ENCODE measurements around the gene ESRRA.

Gene ESRRA

DNA sequence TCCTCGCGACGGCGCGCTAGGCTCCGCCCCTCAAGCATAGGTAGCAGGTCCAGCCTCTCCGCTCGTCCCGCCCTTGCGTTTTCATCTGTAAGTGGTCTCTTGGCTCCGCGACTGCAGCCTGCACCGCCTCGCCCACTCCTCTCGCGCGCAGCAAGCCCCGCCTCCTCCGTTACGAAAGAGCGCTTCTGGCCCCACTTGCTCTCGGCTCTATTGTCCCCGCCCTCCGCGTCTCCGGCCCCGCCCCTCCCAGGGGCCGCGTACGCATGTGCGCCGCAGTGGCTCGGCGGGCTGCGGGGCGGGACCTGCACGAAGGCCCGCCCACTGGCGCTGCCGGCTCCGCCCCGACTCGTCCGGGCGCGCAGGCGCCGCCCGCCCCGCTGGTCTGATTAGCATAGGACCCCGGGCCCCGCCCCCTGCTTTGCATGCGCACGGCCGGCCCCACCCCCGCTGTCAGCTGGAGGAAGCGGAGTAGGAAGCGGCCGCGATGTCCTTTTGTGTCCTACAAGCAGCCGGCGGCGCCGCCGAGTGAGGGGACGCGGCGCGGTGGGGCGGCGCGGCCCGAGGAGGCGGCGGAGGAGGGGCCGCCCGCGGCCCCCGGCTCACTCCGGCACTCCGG, at the start of gene ESRRA:
Gene ESRRA (plus strand): TSS at position 450 of the 616 bp plus-strand sequence. CDS start 1,656 bp downstream, outside the sequence.
- TF ChIP-seq CTCF (IDR thresholded peaks at IDR 0.05; ENCODE audit: borderline replicate concordance, control extremely low read depth, extremely low read depth, insufficient read depth, missing control alignments): no peak
- in situ Hi-C loops (cut with MboI; ENCODE audit: low sequenced_read_pairs, unreplicated experiment): no loop called here
- peak; percentile 100 for DNase-seq (ENCODE audit: low spot score)

DNA sequence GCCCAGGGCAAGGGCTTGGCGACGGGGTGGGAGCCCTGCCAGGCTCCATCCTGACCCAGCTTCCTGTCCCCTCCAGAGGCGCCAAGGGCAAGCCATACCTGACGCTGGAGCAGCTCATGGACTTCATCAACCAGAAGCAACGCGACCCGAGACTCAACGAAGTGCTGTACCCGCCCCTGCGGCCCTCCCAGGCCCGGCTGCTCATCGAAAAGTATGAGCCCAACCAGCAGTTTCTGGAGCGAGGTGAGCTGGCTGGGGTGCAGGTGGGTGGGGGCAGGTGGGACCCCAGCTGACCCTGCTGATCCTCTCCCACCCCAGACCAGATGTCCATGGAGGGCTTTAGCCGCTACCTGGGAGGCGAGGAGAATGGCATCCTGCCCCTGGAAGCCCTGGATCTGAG, 49.0 kb upstream of the ESRRA start:
- no peak for TF ChIP-seq CTCF (IDR thresholded peaks at IDR 0.05; ENCODE audit: borderline replicate concordance, control extremely low read depth, extremely low read depth, insufficient read depth, missing control alignments)
- in situ Hi-C loops (cut with MboI; ENCODE audit: low sequenced_read_pairs, unreplicated experiment): no loop called here
- DNase-seq (ENCODE audit: low spot score): no peak

DNA sequence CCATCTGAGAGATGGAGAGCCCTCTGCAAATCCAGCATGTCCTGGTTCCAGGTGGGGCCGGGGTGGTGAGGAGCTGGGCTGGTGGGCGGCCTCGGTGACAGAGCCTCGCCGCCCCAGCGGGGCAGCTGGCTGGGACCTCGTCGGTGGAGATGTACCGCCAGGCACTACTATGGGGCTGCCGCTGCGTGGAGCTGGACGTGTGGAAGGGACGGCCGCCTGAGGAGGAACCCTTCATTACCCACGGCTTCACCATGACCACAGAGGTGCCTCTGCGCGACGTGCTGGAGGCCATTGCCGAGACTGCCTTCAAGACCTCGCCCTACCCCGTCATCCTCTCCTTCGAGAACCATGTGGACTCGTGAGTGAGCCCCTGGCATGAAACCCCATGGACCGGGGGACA, 47.0 kb upstream of the ESRRA start:
- no peak for TF ChIP-seq CTCF (IDR thresholded peaks at IDR 0.05; ENCODE audit: borderline replicate concordance, control extremely low read depth, extremely low read depth, insufficient read depth, missing control alignments)
- no peak for DNase-seq (ENCODE audit: low spot score)
- in situ Hi-C loops (cut with MboI; ENCODE audit: low sequenced_read_pairs, unreplicated experiment): no loop called here

GRCh38 chr11:64258946-64259532, 46.3 kb upstream of the ESRRA start:
- in situ Hi-C loops (cut with MboI; ENCODE audit: low sequenced_read_pairs, unreplicated experiment): no loop called here
- no peak for DNase-seq (ENCODE audit: low spot score)

GRCh38 chr11:64259533-64260067, 45.7 kb upstream of the ESRRA start:
- no peak for TF ChIP-seq CTCF (IDR thresholded peaks at IDR 0.05; ENCODE audit: borderline replicate concordance, control extremely low read depth, extremely low read depth, insufficient read depth, missing control alignments)
- peak; percentile 62 for DNase-seq (ENCODE audit: low spot score)
- in situ Hi-C loops (cut with MboI; ENCODE audit: low sequenced_read_pairs, unreplicated experiment): no loop called here

More at GRCh38 chr11:64258946-64259532, 46.3 kb upstream of the ESRRA start:
- no peak for TF ChIP-seq CTCF (IDR thresholded peaks at IDR 0.05; ENCODE audit: borderline replicate concordance, control extremely low read depth, extremely low read depth, insufficient read depth, missing control alignments)

- TF ChIP-seq CTCF (IDR thresholded peaks at IDR 0.05; ENCODE audit: borderline replicate concordance, control extremely low read depth, extremely low read depth, insufficient read depth, missing control alignments): no peak
- in situ Hi-C loops (cut with MboI; ENCODE audit: low sequenced_read_pairs, unreplicated experiment): no loop called here
- DNase-seq (ENCODE audit: low spot score): peak; percentile 66
Observed at GRCh38 chr11:64260147-64260708, 45.1 kb upstream of the ESRRA start.
